GM12878 (cell line): ENCODE data around the gene STARD4. TPM values are rescaled to one million over a fixed set of nuclear protein-coding genes. Genes with fewer than 3 reads are reported as not detected.

Experiments used
- ATAC-seq: fragments of 200-7000 bp; cut with Tn5 transposase; 3 replicates; pipeline ENCODE4 v1.9.1; 2020; ENCODE audit warnings: mild to moderate bottlenecking, moderate library complexity
- BruUV-seq: library from RNA; stranded (reverse); fragments of 400-500 nt; replicated peaks from 2 replicates; lab custom pipeline; 2021; lab: Mats Ljungman, UMichigan
- CTCF ChIA-PET: fragments of 300-600 bp; sonication (Branson Sonifier 250); formaldehyde crosslinking; extraction: SDS; loops from one replicate; lab custom pipeline; 2021; ENCODE audit warnings: inconsistent platforms; lab: Yijun Ruan, JAX
- POLR2A ChIA-PET: fragments of 350-600 bp; formaldehyde crosslinking; extraction: SDS; loops from one replicate; lab custom pipeline; 2021; ENCODE audit warnings: inconsistent platforms; lab: Charles Lee
- RAD21 ChIA-PET: fragments of 300-600 bp; sonication (Branson Sonifier 250); formaldehyde crosslinking; loops from one replicate; lab custom pipeline; 2023; ENCODE audit warnings: antibody characterized with exemption; ENCODE audit not compliant: unreplicated experiment; lab: Charles Lee
- SMC1A ChIA-PET: fragments of 300-600 bp; sonication (Branson Sonifier 250); formaldehyde crosslinking; loops from one replicate; lab custom pipeline; 2023; ENCODE audit not compliant: unreplicated experiment, uncharacterized antibody; lab: Charles Lee
- DNase-seq: peaks from one replicate; pipeline ENCODE4 v3.0.0-alpha.2; 2011; ENCODE audit warnings: low read depth, low spot score
- FAIRE-seq: peaks from 3 replicates; lab custom pipeline; 2011; peaks lifted over from hg19 to GRCh38; lab: Jason Lieb, UNC
- H2AFZ ChIP-seq: 2 replicates; pipeline ENCODE4 v1.6.0; 2011; ENCODE audit warnings: low read depth, low read length, control low read depth; ENCODE audit not compliant: control insufficient read depth
- H3K27ac ChIP-seq: 2 replicates; pipeline ENCODE4 v1.5.1; 2011; ENCODE audit warnings: control low read depth; ENCODE audit not compliant: control insufficient read depth, insufficient read depth
- H3K27me3 ChIP-seq, 2 experiments: replicated peaks in 1 of 2; 2 replicates each; pipeline versions ENCODE4 v1.6.0 to v1.6.1; 2011; ENCODE audit warnings: low read length in 1 of 2; ENCODE audit not compliant: control insufficient read depth in 2 of 2, insufficient read depth in 2 of 2
- H3K36me3 ChIP-seq, 2 experiments: 2 replicates each; pipeline ENCODE4 v1.5.1; 2011; ENCODE audit warnings: low read length in 1 of 2; ENCODE audit not compliant: control insufficient read depth in 2 of 2, insufficient read depth in 2 of 2
- H3K4me1 ChIP-seq: 2 replicates; pipeline ENCODE4 v1.6.1; 2011; ENCODE audit warnings: mild to moderate bottlenecking, low read length, moderate library complexity, mixed read lengths; ENCODE audit not compliant: control insufficient read depth, insufficient read depth
- H3K4me2 ChIP-seq: 2 replicates; pipeline ENCODE4 v1.6.0; 2011; ENCODE audit warnings: control low read depth; ENCODE audit not compliant: control insufficient read depth, insufficient read depth
- H3K4me3 ChIP-seq: fragments of 200-600 bp; sonication (generic); 2 replicates; pipeline ENCODE4 v1.5.1; 2016
- H3K79me2 ChIP-seq: 2 replicates; pipeline ENCODE4 v1.6.0; 2011; ENCODE audit warnings: low read length; ENCODE audit not compliant: control insufficient read depth, insufficient read depth
- H3K9ac ChIP-seq: 2 replicates; pipeline ENCODE4 v1.8.0; 2011; ENCODE audit warnings: low read length, control low read depth, mixed read lengths; ENCODE audit not compliant: control insufficient read depth, insufficient read depth
- H3K9me3 ChIP-seq: replicated peaks from 3 replicates; pipeline ENCODE4 v1.5.1; 2011; ENCODE audit warnings: mild to moderate bottlenecking, low read length; ENCODE audit not compliant: control insufficient read depth, insufficient read depth
- H4K20me1 ChIP-seq: 2 replicates; pipeline ENCODE4 v1.6.0; 2011; ENCODE audit not compliant: control insufficient read depth, insufficient read depth
- BMI1 ChIP-seq: fragments of 450-650 bp; IDR thresholded peaks from 2 replicates; pipeline ENCODE4 v1.6.1; 2016; ENCODE audit warnings: mild to moderate bottlenecking, moderate library complexity, borderline replicate concordance
- CBX3 ChIP-seq: fragments of 200-600 bp; sonication (generic); IDR thresholded peaks from 2 replicates; pipeline ENCODE4 v1.6.1; 2016; ENCODE audit warnings: low read depth, borderline replicate concordance
- CTCF ChIP-seq, 3 experiments: IDR thresholded peaks in 2 of 3; conservative IDR thresholded peaks in 1 of 3; 2 replicates each; pipeline ENCODE4 v1.5.1; 2011; ENCODE audit warnings: low read depth in 3 of 3, low read length in 3 of 3, mild to moderate bottlenecking in 3 of 3, control low read depth in 2 of 3, moderate library complexity in 2 of 3, inconsistent platforms in 1 of 3, mixed read lengths in 1 of 3; ENCODE audit not compliant: control insufficient read depth in 2 of 3, insufficient read depth in 1 of 3; ENCODE audit errors: extremely low read depth in 1 of 3
- E4F1 ChIP-seq: fragments of 450-650 bp; IDR thresholded peaks from 2 replicates; pipeline ENCODE4 v1.6.1; 2018; ENCODE audit warnings: borderline replicate concordance, mild to moderate bottlenecking; ENCODE audit not compliant: partially characterized antibody
- NRF1 ChIP-seq: conservative IDR thresholded peaks from 2 replicates; pipeline ENCODE4 v1.6.1; 2011; ENCODE audit warnings: mild to moderate bottlenecking, low read depth, low read length, improper control_type of control experiment
- POLR2AphosphoS2 ChIP-seq: IDR thresholded peaks from 2 replicates; pipeline ENCODE4 v1.6.1; 2011; ENCODE audit warnings: low read depth, mild to moderate bottlenecking, low read length, improper control_type of control experiment, moderate library complexity
- RAD21 ChIP-seq: IDR thresholded peaks from 2 replicates; pipeline ENCODE4 v1.6.1; 2011; ENCODE audit warnings: mild to moderate bottlenecking, low read depth, low read length, moderate library complexity; ENCODE audit not compliant: insufficient read depth
- SMAD1 ChIP-seq: fragments of 450-650 bp; IDR thresholded peaks from 2 replicates; pipeline ENCODE4 v1.6.1; 2018; ENCODE audit warnings: mild to moderate bottlenecking, low read depth; ENCODE audit not compliant: partially characterized antibody
- SMC3 ChIP-seq: IDR thresholded peaks from 2 replicates; pipeline ENCODE4 v1.6.1; 2011; ENCODE audit warnings: low read length, improper control_type of control experiment, borderline replicate concordance
- ZBTB4 ChIP-seq: fragments of 450-650 bp; formaldehyde crosslinking; IDR thresholded peaks from 2 replicates; pipeline ENCODE4 v1.4.0; 2022; ENCODE audit warnings: mild to moderate bottlenecking, moderate library complexity
- ZNF384 ChIP-seq: IDR thresholded peaks from 2 replicates; pipeline ENCODE4 v1.6.1; 2012; ENCODE audit warnings: low read depth, mild to moderate bottlenecking, low read length, improper control_type of control experiment, borderline replicate concordance
- ZNF622 ChIP-seq: fragments of 450-650 bp; IDR thresholded peaks from 2 replicates; pipeline ENCODE4 v1.6.1; 2017; ENCODE audit warnings: mild to moderate bottlenecking, inconsistent platforms
- WGBS: methylation state at CpG from one replicate; pipeline ENCODE4 v1.1.6; 2016; ENCODE audit warnings: low lambda C conversion rate; ENCODE audit not compliant: insufficient replicate concordance, insufficient coverage; ENCODE audit errors: missing lambda C conversion rate; 5-methylcytosine and 5-hydroxymethylcytosine counted together
- in situ Hi-C: fragments of 300-500 bp; cut with MboI; formaldehyde crosslinking; loops from 9 replicates; pipeline ENCODE4 v1.14.3; 2018; ENCODE audit warnings: mixed read lengths
- intact Hi-C: fragments of 100-400 bp; cut with micrococcal nuclease; formaldehyde crosslinking; loops from one replicate; pipeline ENCODE4 v1.14.2; 2022; ENCODE audit not compliant: unreplicated experiment
- polyA plus RNA-seq, 11 experiments: library from polyadenylated mRNA; depleted of rRNA in 4 of 11; unstranded in 6 of 11; stranded (reverse) in 5 of 11; fragments of >200 nt; fragmentation: Nextera tagmentation in 4 of 11; fragmentation: Illumina TruSeq in 1 of 11; extraction: Ambion mirVana in 4 of 11; extraction: Trizol in 1 of 11; gene quantifications; 1 replicate in 1 of 11; 2 replicates in 10 of 11; pipeline versions ENCODE4 v1.2.1 to v1.2.3, GENCODE V29; 2011 to 2016; ENCODE audit warnings: inconsistent platforms in 2 of 11, missing spikeins in 2 of 11, low read depth in 1 of 11
- total RNA-seq, 4 experiments: library from RNA; depleted of rRNA in 3 of 4; stranded (reverse); fragments of >200 nt in 3 of 4; fragmentation: Illumina TruSeq in 1 of 4; extraction: Trizol in 1 of 4; gene quantifications; 2 replicates each; pipeline versions ENCODE4 v1.2.1 to v1.2.3, GENCODE V29; 2013 to 2021

The STARD4 gene
- total and polyA plus RNA-seq, 10 of the 15 experiments (the other 5 are each of a cell fraction or from before 2014, with no cell fraction given), result 41.9 to 190 (median 71.6) TPM

- TF ChIP-seq POLR2AphosphoS2 (no peak), SMC3 (peak; percentile 92), SMAD1 (no peak), RAD21 (peak; percentile 91), CTCF (IDR thresholded peaks at IDR 0.05 in 2 of 3, conservative IDR thresholded peaks at IDR 0.05 in 1 of 3; ENCODE audit: control insufficient read depth in 2 of 3, extremely low read depth in 1 of 3, insufficient read depth in 1 of 3, low read depth in 3 of 3, low read length in 3 of 3) (peak; percentile 50 to 76 (median 56))
- TF ChIP-seq, all 136 proteins: peak for 7
These were observed 38.1 kb upstream of the STARD4 start (continued) for GRCh38 chr5:111550282-111551020.

GRCh38 chr5:111548992-111549649 is 36.8 kb upstream of the STARD4 start:
- in situ Hi-C loops, result no loop called here
- H3K36me3 ChIP-seq, result no peaks in the 10 kb centered on the region
- no peaks in the 10 kb centered on the region for H3K4me1 ChIP-seq
- intact Hi-C loops, result no loop called here
- no peak overlapping the region for H3K27ac ChIP-seq
- ChIA-PET POLR2A (no interaction called here), CTCF (interaction anchor here (0.6 to 8.8 kb wide), 5 partner anchors 15 to 597 kb away, joined by 3 to 108 read pairs (median 17); no protein-coding TSS in a partner anchor), RAD21 (interaction anchor here (1.5 to 1.8 kb wide), 2 partner anchors 391 to 598 kb away, joined by 6 to 8 read pairs; no protein-coding TSS in a partner anchor), SMC1A (interaction anchor here (0.6 to 4.2 kb wide), 5 partner anchors 8 to 595 kb away, joined by 3 to 17 read pairs (median 6); no protein-coding TSS in a partner anchor)
- FAIRE-seq (no peak), ATAC-seq (no peak), DNase-seq (no peak)
- H4K20me1 ChIP-seq, result no peaks in the 10 kb centered on the region
- no peak overlapping the region for H2AFZ ChIP-seq
- WGBS, result 55% methylated on average over 6 of the region's 6 CpGs
- no peaks in the 10 kb centered on the region for H3K79me2 ChIP-seq
- no peak overlapping the region for H3K4me3 ChIP-seq
- no peaks in the 10 kb centered on the region for H3K27me3 ChIP-seq
- BruUV-seq, result no TSS peak
- no peaks in the 10 kb centered on the region for H3K9me3 ChIP-seq
- H3K4me2 ChIP-seq, result no peak overlapping the region
- H3K9ac ChIP-seq, result no peak overlapping the region
- no peak for TF ChIP-seq ZBTB4 (CRISPR knock-in tag)
- TF ChIP-seq NRF1, result no peak
- no peak for TF ChIP-seq ZNF622
- no peak for TF ChIP-seq CBX3
- TF ChIP-seq E4F1, result no peak
- no peak for TF ChIP-seq ZNF384
- no peak for TF ChIP-seq BMI1
